Activated CD8-positive, alpha-beta T cell treated with anti-CD3 and anti-CD28 coated beads, Interleukin-2, amount 10 ng/mL, durations not matched to agents 7 days and 5 days (primary cell): ENCODE measurements around the gene FANCG. TPM values are rescaled to one million over a fixed set of nuclear protein-coding genes. Genes with fewer than 3 reads are reported as not detected.

Experiments
- ATAC-seq: fragments of 150-1000 bp; cut with Tn5 transposase; one replicate; pipeline ENCODE4 v1.10.0; 2021; ENCODE audit warnings: moderate library complexity
- CTCF ChIA-PET: fragments of 350-600 bp; sonication (Branson Sonifier 250); formaldehyde crosslinking; loops from one replicate; lab custom pipeline; 2021; ENCODE audit warnings: antibody characterized with exemption; lab: Charles Lee
- POLR2A ChIA-PET: fragments of 350-600 bp; sonication (Branson Sonifier 250); formaldehyde crosslinking; loops from one replicate; lab custom pipeline; 2021; ENCODE audit warnings: antibody characterized with exemption; lab: Charles Lee
- DNase-seq: peaks from one replicate; pipeline ENCODE4 v3.0.0-alpha.2; 2020
- H3K27ac Mint-ChIP-seq: one replicate; pipeline ENCODE4 v1.8.0; 2021; ENCODE audit warnings: mild to moderate bottlenecking, mixed read lengths
- H3K27me3 Mint-ChIP-seq: one replicate; pipeline ENCODE4 v1.8.0; 2021; ENCODE audit warnings: low read depth, mixed read lengths
- H3K36me3 Mint-ChIP-seq: one replicate; pipeline ENCODE4 v1.8.0; 2021; ENCODE audit warnings: low read depth, mixed read lengths
- H3K4me1 Mint-ChIP-seq: one replicate; pipeline ENCODE4 v1.8.0; 2021; ENCODE audit warnings: low read depth, mixed read lengths
- H3K4me3 Mint-ChIP-seq: one replicate; pipeline ENCODE4 v1.8.0; 2021; ENCODE audit warnings: mild to moderate bottlenecking, mixed read lengths
- H3K9me3 Mint-ChIP-seq: one replicate; pipeline ENCODE4 v1.8.0; 2022; ENCODE audit warnings: mixed read lengths; ENCODE audit not compliant: insufficient read depth
- total RNA-seq, 2 experiments: library from RNA; stranded (reverse); gene quantifications; one replicate each; pipeline ENCODE4 v1.2.3, GENCODE V29; 2021

FANCG gene
- total RNA-seq, 2 experiments from 2014 or later, result 125 to 136 TPM

GRCh38 chr9:35075358-35075757 is 4.4 kb downstream of the FANCG start:
- H3K4me3 Mint-ChIP-seq, result no peak overlapping the region
- H3K36me3 Mint-ChIP-seq, result peaks cover 69% of the 10 kb centered on the region
- no peaks in the 10 kb centered on the region for H3K9me3 Mint-ChIP-seq
- no peaks in the 10 kb centered on the region for H3K27me3 Mint-ChIP-seq
- ChIA-PET CTCF (interaction anchor here (9.3 kb wide), 1 partner anchor 19 kb away, joined by 111 read pairs; the partner anchor contains the start of gene PIGO), POLR2A (no interaction called here)
- peaks cover 51% of the 10 kb centered on the region for H3K4me1 Mint-ChIP-seq
- DNase-seq (no peak), ATAC-seq (no peak)
- H3K27ac Mint-ChIP-seq, result no peak overlapping the region

- DNase-seq, result no peak
- no peak overlapping the region for H3K27ac Mint-ChIP-seq
- H3K36me3 Mint-ChIP-seq, result peaks cover 74% of the 10 kb centered on the region
- H3K9me3 Mint-ChIP-seq, result no peaks in the 10 kb centered on the region
- ChIA-PET POLR2A (no interaction called here), CTCF (interaction anchor here (9.3 kb wide), 1 partner anchor 20 kb away, joined by 111 read pairs; the partner anchor contains the start of gene PIGO)
- peaks cover 52% of the 10 kb centered on the region for H3K4me1 Mint-ChIP-seq
- no peak for ATAC-seq
- no peak overlapping the region for H3K4me3 Mint-ChIP-seq
- H3K27me3 Mint-ChIP-seq, result no peaks in the 10 kb centered on the region
These were observed 5.0 kb downstream of the FANCG start for GRCh38 chr9:35074791-35075190.

- ChIA-PET POLR2A (no interaction called here), CTCF (no interaction called here)
- no peak overlapping the region for H3K4me3 Mint-ChIP-seq
- no peak for DNase-seq
- H3K27ac Mint-ChIP-seq, result no peak overlapping the region
- H3K36me3 Mint-ChIP-seq, result peaks cover 77% of the 10 kb centered on the region
- H3K27me3 Mint-ChIP-seq, result no peaks in the 10 kb centered on the region
- ATAC-seq, result no peak
- peaks cover 56% of the 10 kb centered on the region for H3K4me1 Mint-ChIP-seq
- no peaks in the 10 kb centered on the region for H3K9me3 Mint-ChIP-seq
These were observed 5.6 kb downstream of the FANCG start for GRCh38 chr9:35074141-35074540.

DNA sequence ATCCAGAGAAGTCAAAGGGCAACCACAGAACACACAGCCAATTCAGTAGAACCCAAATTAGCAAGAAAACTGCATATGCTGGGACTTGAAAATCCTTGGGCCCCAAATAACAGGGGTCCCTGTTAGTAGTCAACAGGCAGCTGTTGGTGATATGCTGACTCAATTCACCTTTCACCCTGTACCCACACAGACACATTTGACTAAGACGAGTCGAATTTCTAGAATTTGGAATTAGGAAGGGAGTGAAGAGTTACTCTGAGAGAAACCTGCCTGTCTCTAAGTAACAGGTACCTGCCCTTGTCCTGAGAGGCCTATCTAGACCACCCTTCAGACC is 6.5 kb downstream of the FANCG start:
- H3K36me3 Mint-ChIP-seq, result peaks cover 79% of the 10 kb centered on the region
- peak overlapping the region; percentile 92 for H3K4me3 Mint-ChIP-seq
- CTCF ChIA-PET, result no interaction called here
- ATAC-seq, result no peak
- no peaks in the 10 kb centered on the region for H3K9me3 Mint-ChIP-seq
- H3K27me3 Mint-ChIP-seq, result no peaks in the 10 kb centered on the region
- no peak for DNase-seq
- H3K4me1 Mint-ChIP-seq, result peaks cover 58% of the 10 kb centered on the region
- POLR2A ChIA-PET, result interaction anchor here (0.9 to 2.9 kb wide), 3 partner anchors 20 to 42 kb away, joined by 6 to 43 read pairs (median 10); partner anchors contain the start of gene PIGO
- peak overlapping the region; percentile 96 for H3K27ac Mint-ChIP-seq

DNA sequence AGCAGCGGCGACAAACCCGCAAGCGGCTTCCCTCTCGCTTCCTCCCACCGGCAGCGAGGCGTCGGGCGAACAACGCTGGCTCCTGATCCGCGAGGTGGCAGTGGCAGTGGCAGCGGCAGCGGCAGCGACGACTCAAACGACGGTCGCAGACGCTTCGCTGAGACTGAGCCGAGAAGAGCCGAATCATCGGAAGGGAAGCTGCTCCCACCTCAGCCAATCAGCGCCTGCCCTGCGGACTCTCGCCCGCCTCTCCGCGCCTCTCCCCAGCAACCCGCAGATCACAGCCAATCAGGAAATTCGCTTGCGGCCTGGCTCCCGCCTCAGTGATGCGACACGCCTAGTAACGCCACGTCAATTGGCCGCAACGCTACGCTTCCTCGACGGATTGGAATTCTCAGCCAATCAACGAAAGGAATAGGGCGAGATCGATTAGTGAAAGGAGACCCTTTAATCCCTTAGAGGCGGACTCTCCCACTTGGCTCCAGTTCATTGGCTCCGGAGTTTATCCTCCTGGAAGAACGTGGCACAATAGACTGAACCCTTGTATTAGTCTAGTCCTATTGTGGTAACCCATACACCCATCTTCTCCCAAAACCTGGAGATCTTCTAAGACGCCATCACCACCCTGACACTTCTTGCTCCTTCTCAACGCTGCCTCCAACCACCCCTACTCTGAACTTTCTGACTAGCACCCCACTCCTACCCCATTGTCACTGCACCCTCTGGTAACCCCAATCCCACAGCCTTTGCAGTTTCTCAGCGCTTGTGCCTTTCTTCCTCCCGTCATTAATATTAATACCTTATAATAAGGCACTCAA is 7.1 kb downstream of the FANCG start, which contains the start of gene VCP:
VCP (minus strand) TSS at position 165 of the 818 bp plus-strand sequence. CDS start 272 bp downstream, outside the sequence.
- Mint-ChIP-seq H3K4me1 (peaks cover 57% of the 10 kb centered on the region), H3K36me3 (peaks cover 82% of the 10 kb centered on the region)
- POLR2A ChIA-PET, result interaction anchor here (0.6 to 3.2 kb wide), 16 partner anchors 8 to 410 kb away, joined by 3 to 43 read pairs (median 6); partner anchors contain the start of genes FANCG, PIGO and STOML2

GRCh38 chr9:35071814-35072460 is 7.8 kb downstream of the FANCG start:
- H3K27ac Mint-ChIP-seq, result peak overlapping the region; percentile 96
- ChIA-PET POLR2A (interaction anchor here (0.5 to 3.2 kb wide), 19 partner anchors 9 to 762 kb away, joined by 3 to 43 read pairs (median 5); partner anchors contain the start of genes ATOSB, FANCG, PIGO and STOML2), CTCF (interaction anchor here (0.7 to 3.2 kb wide), 11 partner anchors 9 to 481 kb away, joined by 3 to 32 read pairs (median 6); partner anchors contain the start of genes FANCG, PIGO and STOML2)
- peaks cover 84% of the 10 kb centered on the region for H3K36me3 Mint-ChIP-seq
- H3K4me3 Mint-ChIP-seq, result peak overlapping the region; percentile 92
- ATAC-seq (peak; percentile 66), DNase-seq (peak; percentile 76)
- H3K27me3 Mint-ChIP-seq, result no peaks in the 10 kb centered on the region
- H3K4me1 Mint-ChIP-seq, result peaks cover 54% of the 10 kb centered on the region
- H3K9me3 Mint-ChIP-seq, result no peaks in the 10 kb centered on the region

More for the DNA sequence above, 7.1 kb downstream of the FANCG start, which contains the start of gene VCP:
- peak within 1 kb of the TSS; percentile 96 for H3K27ac Mint-ChIP-seq
- H3K9me3 Mint-ChIP-seq, result no peaks in the 10 kb centered on the region
- CTCF ChIA-PET, result interaction anchor here (0.7 to 3.2 kb wide), 8 partner anchors 8 to 481 kb away, joined by 3 to 32 read pairs (median 12); partner anchors contain the start of genes FANCG, PIGO and STOML2
- DNase-seq (peak; percentile 98), ATAC-seq (peak; percentile 94)
- H3K27me3 Mint-ChIP-seq, result no peaks in the 10 kb centered on the region
- H3K4me3 Mint-ChIP-seq, result peak within 1 kb of the TSS; percentile 92

GRCh38 chr9:35070823-35071813 is 8.6 kb downstream of the FANCG start:
- DNase-seq (no peak), ATAC-seq (no peak)
- H3K36me3 Mint-ChIP-seq, result peaks cover 84% of the 10 kb centered on the region
- H3K4me1 Mint-ChIP-seq, result peaks cover 52% of the 10 kb centered on the region
- H3K27me3 Mint-ChIP-seq, result no peaks in the 10 kb centered on the region
- POLR2A ChIA-PET, result interaction anchor here (0.5 to 3.2 kb wide), 16 partner anchors 9 to 763 kb away, joined by 3 to 43 read pairs (median 6); partner anchors contain the start of genes ATOSB, FANCG, PIGO and STOML2
- CTCF ChIA-PET, result interaction anchor here (0.6 to 3.2 kb wide), 9 partner anchors 9 to 312 kb away, joined by 3 to 32 read pairs (median 9); partner anchors contain the start of genes FANCG, PIGO and STOML2
- peak overlapping the region; percentile 96 for H3K27ac Mint-ChIP-seq
- peak overlapping the region; percentile 92 for H3K4me3 Mint-ChIP-seq
- no peaks in the 10 kb centered on the region for H3K9me3 Mint-ChIP-seq

DNA sequence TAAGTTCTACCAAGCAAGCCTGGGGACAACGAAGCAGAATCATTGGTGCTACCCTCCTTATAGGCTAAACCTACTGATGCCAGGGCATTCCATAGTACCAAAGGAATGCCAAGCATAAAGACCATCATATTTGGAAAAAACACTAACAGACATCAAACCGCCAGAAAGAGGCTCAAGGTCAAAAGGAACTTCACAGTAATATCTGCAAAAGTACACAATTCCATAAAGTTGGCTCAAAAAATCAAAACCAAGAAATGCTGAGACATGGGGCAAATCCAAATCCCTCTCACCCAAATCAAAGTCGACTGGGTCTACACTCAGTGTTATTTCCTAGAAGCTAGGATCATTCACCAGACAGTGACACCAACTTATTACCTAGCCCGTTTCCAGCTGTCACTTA is 10.7 kb downstream of the FANCG start:
- POLR2A ChIA-PET, result interaction anchor here (0.7 to 2.7 kb wide), 3 partner anchors 11 to 92 kb away, joined by 3 to 10 read pairs (median 3); partner anchors contain the start of gene FANCG
- peaks cover 51% of the 10 kb centered on the region for H3K4me1 Mint-ChIP-seq
- no peak overlapping the region for H3K4me3 Mint-ChIP-seq
- no peak for ATAC-seq
- DNase-seq, result no peak
- H3K27ac Mint-ChIP-seq, result peak overlapping the region; percentile 20
- no peaks in the 10 kb centered on the region for H3K27me3 Mint-ChIP-seq
- CTCF ChIA-PET, result interaction anchor here (2.0 kb wide), 1 partner anchor 18 kb away, joined by 10 read pairs; no protein-coding TSS in a partner anchor
- H3K9me3 Mint-ChIP-seq, result no peaks in the 10 kb centered on the region
- H3K36me3 Mint-ChIP-seq, result peaks cover 79% of the 10 kb centered on the region

GRCh38 chr9:35067056-35067455 is 12.7 kb downstream of the FANCG start:
- Mint-ChIP-seq H3K9me3 (no peaks in the 10 kb centered on the region), H3K27me3 (no peaks in the 10 kb centered on the region), H3K27ac (no peak overlapping the region), H3K4me3 (no peak overlapping the region), H3K36me3 (peaks cover 82% of the 10 kb centered on the region), H3K4me1 (peaks cover 37% of the 10 kb centered on the region)
- POLR2A ChIA-PET, result interaction anchor here (1.0 to 2.7 kb wide), 3 partner anchors 13 to 36 kb away, joined by 3 to 10 read pairs (median 3); partner anchors contain the start of gene FANCG
- CTCF ChIA-PET, result interaction anchor here (1.1 to 1.2 kb wide), 3 partner anchors 15 to 168 kb away, joined by 3 to 8 read pairs (median 3); no protein-coding TSS in a partner anchor
- DNase-seq (no peak), ATAC-seq (no peak)

GRCh38 chr9:35060548-35061207 is 19.1 kb downstream of the FANCG start:
- Mint-ChIP-seq H3K36me3 (peaks cover 88% of the 10 kb centered on the region), H3K27ac (no peak overlapping the region), H3K9me3 (no peaks in the 10 kb centered on the region), H3K4me3 (no peak overlapping the region), H3K4me1 (no peaks in the 10 kb centered on the region), H3K27me3 (no peaks in the 10 kb centered on the region)
- ChIA-PET CTCF (interaction anchor here (0.9 to 7.0 kb wide), 3 partner anchors 10 to 161 kb away, joined by 3 to 39 read pairs (median 3); no protein-coding TSS in a partner anchor), POLR2A (interaction anchor here (1.7 kb wide), 1 partner anchor 11 kb away, joined by 8 read pairs; the partner anchor contains the start of gene VCP)
- DNase-seq (no peak), ATAC-seq (no peak)
